ENCODE data around the gene NDUFB8.

NDUFB8 gene

DNA sequence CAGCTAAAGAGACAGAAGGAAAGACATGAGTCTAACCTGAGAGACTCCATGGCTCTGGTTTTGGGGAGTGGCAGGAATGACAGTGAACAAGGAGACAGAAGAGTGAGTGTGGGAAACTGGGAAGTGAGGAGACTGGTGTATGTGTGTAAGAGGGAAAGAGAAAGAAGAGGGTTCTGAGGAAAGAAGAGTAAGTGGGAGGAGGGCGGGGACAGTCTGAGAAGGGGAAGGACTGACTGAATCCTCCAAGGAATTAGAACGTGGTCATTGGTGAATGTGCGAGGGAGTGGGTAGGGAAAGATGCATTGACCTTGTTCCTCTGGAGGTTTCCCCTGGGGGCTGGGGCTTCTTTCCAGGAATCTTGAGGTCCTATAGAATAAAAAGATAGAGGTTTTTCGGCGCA lies 40.3 kb downstream of the NDUFB8 start:
- Histone ChIP-seq H3K4me3 (ENCODE audit: low read depth in 1 of 2, low read length in 2 of 2) (no peak overlapping the region), H3K27ac (ENCODE audit: low read length) (no peak overlapping the region), H3K9me3 (ENCODE audit: insufficient read depth, low read length, severe bottlenecking) (no peaks in the 10 kb centered on the region), H2AFZ (ENCODE audit: low read depth, low read length) (no peak overlapping the region), H3K9ac (ENCODE audit: low read depth, low read length) (no peak overlapping the region), H4K20me1 (ENCODE audit: insufficient read depth, low read length) (no peaks in the 10 kb centered on the region), H3K79me2 (ENCODE audit: insufficient read depth, low read length) (no peaks in the 10 kb centered on the region), H3K27me3 (ENCODE audit: insufficient read depth, low read length, poor library complexity) (no peaks in the 10 kb centered on the region), H3K4me2 (ENCODE audit: insufficient read depth, low read length) (no peak overlapping the region), H3K36me3 (ENCODE audit: insufficient read depth, low read length) (peaks cover 83% of the 10 kb centered on the region), H3K4me1 (ENCODE audit: insufficient read depth, low read length) (no peaks in the 10 kb centered on the region)
- DNase-seq (no peak), ATAC-seq (ENCODE audit: insufficient read depth, low read depth) (no peak)
- no peak for TF ChIP-seq EZH2 (IDR thresholded peaks at IDR 0.05; ENCODE audit: borderline replicate concordance, low read depth, low read length, severe bottlenecking)
- TF ChIP-seq, protein P1, sequence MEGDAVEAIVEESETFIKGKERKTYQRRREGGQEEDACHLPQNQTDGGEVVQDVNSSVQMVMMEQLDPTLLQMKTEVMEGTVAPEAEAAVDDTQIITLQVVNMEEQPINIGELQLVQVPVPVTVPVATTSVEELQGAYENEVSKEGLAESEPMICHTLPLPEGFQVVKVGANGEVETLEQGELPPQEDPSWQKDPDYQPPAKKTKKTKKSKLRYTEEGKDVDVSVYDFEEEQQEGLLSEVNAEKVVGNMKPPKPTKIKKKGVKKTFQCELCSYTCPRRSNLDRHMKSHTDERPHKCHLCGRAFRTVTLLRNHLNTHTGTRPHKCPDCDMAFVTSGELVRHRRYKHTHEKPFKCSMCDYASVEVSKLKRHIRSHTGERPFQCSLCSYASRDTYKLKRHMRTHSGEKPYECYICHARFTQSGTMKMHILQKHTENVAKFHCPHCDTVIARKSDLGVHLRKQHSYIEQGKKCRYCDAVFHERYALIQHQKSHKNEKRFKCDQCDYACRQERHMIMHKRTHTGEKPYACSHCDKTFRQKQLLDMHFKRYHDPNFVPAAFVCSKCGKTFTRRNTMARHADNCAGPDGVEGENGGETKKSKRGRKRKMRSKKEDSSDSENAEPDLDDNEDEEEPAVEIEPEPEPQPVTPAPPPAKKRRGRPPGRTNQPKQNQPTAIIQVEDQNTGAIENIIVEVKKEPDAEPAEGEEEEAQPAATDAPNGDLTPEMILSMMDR (IDR thresholded peaks at IDR 0.05; ENCODE audit: borderline replicate concordance, extremely low read depth, low read length, poor library complexity, severe bottlenecking) = no peak

DNA sequence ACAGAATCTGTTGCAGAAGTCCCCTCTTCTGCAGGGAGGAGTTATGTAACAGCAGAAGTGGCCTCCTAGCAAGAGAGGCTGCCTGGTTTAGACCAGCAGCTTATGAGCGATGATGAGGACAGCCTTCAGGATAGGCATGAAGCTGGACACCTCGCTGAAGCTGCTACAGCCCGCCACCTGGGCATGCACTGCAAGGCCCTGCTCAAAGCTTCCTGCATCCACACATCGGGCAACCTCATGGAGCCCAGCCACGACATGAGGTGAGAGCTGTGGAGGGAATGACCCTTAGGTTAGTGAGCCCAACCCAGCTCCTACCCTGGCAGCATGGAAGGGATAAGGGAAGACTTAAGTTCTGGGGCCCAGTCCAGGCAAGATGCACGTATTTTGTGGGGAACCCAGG lies 42.1 kb downstream of the NDUFB8 start:
- no peak overlapping the region for H3K9ac ChIP-seq (ENCODE audit: low read depth, low read length)
- H3K4me2 ChIP-seq (ENCODE audit: insufficient read depth, low read length) = no peak overlapping the region
- TF ChIP-seq, protein P1 (IDR thresholded peaks at IDR 0.05; ENCODE audit: borderline replicate concordance, extremely low read depth, low read length, poor library complexity, severe bottlenecking) = no peak
- no peak for TF ChIP-seq EZH2 (IDR thresholded peaks at IDR 0.05; ENCODE audit: borderline replicate concordance, low read depth, low read length, severe bottlenecking)
- H3K36me3 ChIP-seq (ENCODE audit: insufficient read depth, low read length) = peaks cover 71% of the 10 kb centered on the region
- DNase-seq (no peak), ATAC-seq (ENCODE audit: insufficient read depth, low read depth) (no peak)
- no peaks in the 10 kb centered on the region for H3K27me3 ChIP-seq (ENCODE audit: insufficient read depth, low read length, poor library complexity)
- no peak overlapping the region for H3K4me3 ChIP-seq (ENCODE audit: low read depth in 1 of 2, low read length in 2 of 2)
- H2AFZ ChIP-seq (ENCODE audit: low read depth, low read length) = no peak overlapping the region
- H3K4me1 ChIP-seq (ENCODE audit: insufficient read depth, low read length) = peaks cover 13% of the 10 kb centered on the region
- no peak overlapping the region for H3K27ac ChIP-seq (ENCODE audit: low read length)
- no peaks in the 10 kb centered on the region for H4K20me1 ChIP-seq (ENCODE audit: insufficient read depth, low read length)
- no peaks in the 10 kb centered on the region for H3K79me2 ChIP-seq (ENCODE audit: insufficient read depth, low read length)
- H3K9me3 ChIP-seq (ENCODE audit: insufficient read depth, low read length, severe bottlenecking) = no peaks in the 10 kb centered on the region

DNA sequence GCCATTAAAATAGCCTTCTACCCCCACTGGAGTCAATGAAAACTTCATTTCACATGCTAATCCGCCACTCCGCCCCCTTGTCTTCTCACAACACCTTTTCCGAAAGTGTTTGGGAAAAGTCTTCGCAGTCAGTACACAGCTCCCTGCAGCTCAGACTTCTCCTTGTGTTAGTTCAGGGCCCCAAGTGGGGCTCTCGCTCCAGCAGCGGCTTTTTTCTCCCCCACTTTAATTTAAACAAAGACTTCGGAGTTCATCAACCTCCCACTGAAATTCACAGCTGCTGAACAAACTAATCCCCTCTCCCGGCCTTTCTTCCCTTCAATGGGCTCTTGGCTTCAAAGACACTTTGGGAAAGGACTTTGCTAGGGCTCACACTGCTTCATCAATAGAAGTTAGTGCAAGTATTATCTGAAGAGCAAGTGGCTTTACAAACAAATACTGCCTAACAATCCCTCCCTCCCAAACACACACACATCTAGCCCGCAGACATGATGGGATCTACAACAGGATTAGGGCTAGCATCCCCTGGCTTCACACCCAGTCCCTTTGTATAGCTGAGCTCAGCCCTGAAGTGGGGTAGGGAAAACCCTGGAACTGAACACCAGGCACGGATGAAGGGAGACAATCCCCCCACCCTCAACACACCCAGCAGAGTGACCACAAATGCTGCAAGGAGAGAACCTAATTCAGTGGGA lies 43.7 kb downstream of the NDUFB8 start:
- H3K36me3 ChIP-seq (ENCODE audit: insufficient read depth, low read length) = peaks cover 59% of the 10 kb centered on the region
- H3K4me3 ChIP-seq (ENCODE audit: low read depth in 1 of 2, low read length in 2 of 2) = no peak overlapping the region
- no peak overlapping the region for H3K9ac ChIP-seq (ENCODE audit: low read depth, low read length)
- H2AFZ ChIP-seq (ENCODE audit: low read depth, low read length) = no peak overlapping the region
- H3K4me2 ChIP-seq (ENCODE audit: insufficient read depth, low read length) = no peak overlapping the region
- no peak overlapping the region for H3K27ac ChIP-seq (ENCODE audit: low read length)
- H3K27me3 ChIP-seq (ENCODE audit: insufficient read depth, low read length, poor library complexity) = no peaks in the 10 kb centered on the region
- no peak for DNase-seq
- no peaks in the 10 kb centered on the region for H3K79me2 ChIP-seq (ENCODE audit: insufficient read depth, low read length)
- no peak for ATAC-seq (ENCODE audit: insufficient read depth, low read depth)
- no peaks in the 10 kb centered on the region for H4K20me1 ChIP-seq (ENCODE audit: insufficient read depth, low read length)
- peaks cover 27% of the 10 kb centered on the region for H3K4me1 ChIP-seq (ENCODE audit: insufficient read depth, low read length)
- no peaks in the 10 kb centered on the region for H3K9me3 ChIP-seq (ENCODE audit: insufficient read depth, low read length, severe bottlenecking)
- TF ChIP-seq, protein P1 (IDR thresholded peaks at IDR 0.05; ENCODE audit: borderline replicate concordance, extremely low read depth, low read length, poor library complexity, severe bottlenecking) = no peak
- TF ChIP-seq EZH2 (IDR thresholded peaks at IDR 0.05; ENCODE audit: borderline replicate concordance, low read depth, low read length, severe bottlenecking) = no peak
